CD4-positive, CD25-positive, alpha-beta regulatory T cell (primary cell): ENCODE measurements around the gene POLRMT. TPM values are rescaled to one million over a fixed set of nuclear protein-coding genes. Genes with fewer than 3 reads are reported as not detected.

Experiments used
- ATAC-seq, 2 donors: fragments of 150-1000 bp; cut with Tn5 transposase; one replicate each; pipeline ENCODE4 v1.10.0; 2021; ENCODE audit warnings: low read depth in 2 of 2, moderate number of reproducible peaks in 2 of 2, moderate library complexity in 1 of 2
- DNase-seq, 3 donors: peaks; one replicate each; pipeline versions ENCODE4 v3.0.0 to v3.0.0-alpha.2; 2012 to 2022; ENCODE audit warnings: mixed read lengths in 1 of 3
- H3K27ac ChIP-seq: one replicate; pipeline ENCODE4 v1.7.0; 2013; ENCODE audit warnings: mild to moderate bottlenecking, low read length; ENCODE audit not compliant: insufficient read depth, poor library complexity, severe bottlenecking
- H3K27me3 ChIP-seq: one replicate; pipeline ENCODE4 v1.7.0; 2013; ENCODE audit warnings: low read length; ENCODE audit not compliant: control insufficient read depth, insufficient read depth
- H3K36me3 ChIP-seq: one replicate; pipeline ENCODE4 v1.7.0; 2013; ENCODE audit warnings: mild to moderate bottlenecking, low read length, moderate library complexity; ENCODE audit not compliant: control insufficient read depth, insufficient read depth
- H3K4me1 ChIP-seq: 2 replicates; pipeline ENCODE4 v1.7.0; 2013; ENCODE audit warnings: mild to moderate bottlenecking, low read length; ENCODE audit not compliant: insufficient read depth, control insufficient read depth, poor library complexity, severe bottlenecking
- H3K4me3 ChIP-seq: one replicate; pipeline ENCODE4 v1.7.0; 2013; ENCODE audit warnings: low read depth, mild to moderate bottlenecking, low read length, moderate library complexity
- H3K9me3 ChIP-seq, 2 experiments: 1 replicate in 1 of 2; 2 replicates in 1 of 2; pipeline ENCODE4 v1.7.0; 2013; ENCODE audit warnings: low read length in 2 of 2, mild to moderate bottlenecking in 1 of 2, moderate library complexity in 1 of 2; ENCODE audit not compliant: control insufficient read depth in 2 of 2
- H3K27ac Mint-ChIP-seq, 3 donors: one replicate each; pipeline ENCODE4 v1.8.0; 2020 to 2022; ENCODE audit warnings: mild to moderate bottlenecking in 3 of 3, mixed read lengths in 3 of 3, moderate library complexity in 2 of 3
- H3K27me3 Mint-ChIP-seq: one replicate; pipeline ENCODE4 v1.8.0; 2022; ENCODE audit warnings: mild to moderate bottlenecking, mixed read lengths
- H3K36me3 Mint-ChIP-seq: one replicate; pipeline ENCODE4 v1.8.0; 2020; ENCODE audit warnings: mixed read lengths
- H3K4me1 Mint-ChIP-seq, 4 donors: one replicate each; pipeline ENCODE4 v1.8.0; 2020 to 2022; ENCODE audit warnings: mixed read lengths in 4 of 4, mild to moderate bottlenecking in 1 of 4
- H3K4me3 Mint-ChIP-seq, 4 donors: one replicate each; pipeline ENCODE4 v1.8.0; 2020 to 2022; ENCODE audit warnings: mild to moderate bottlenecking in 4 of 4, mixed read lengths in 4 of 4, moderate library complexity in 3 of 4
- H3K9me3 Mint-ChIP-seq, 7 donors: one replicate each; pipeline ENCODE4 v1.8.0; 2020 to 2022; ENCODE audit warnings: mixed read lengths in 7 of 7, mild to moderate bottlenecking in 3 of 7, moderate library complexity in 2 of 7
- polyA plus RNA-seq, 4 donors: library from polyadenylated mRNA; unstranded; fragments of 300-500 nt; fragmentation: Illumina TruSeq; gene quantifications; one replicate each; pipeline ENCODE4 v1.2.3, GENCODE V29; 2021
- total RNA-seq: library from RNA; stranded (reverse); gene quantifications from one replicate; pipeline ENCODE4 v1.2.3, GENCODE V29; 2022

Gene POLRMT
- total and polyA plus RNA-seq, 5 donors from 2014 or later, result 25.4 to 62.9 (median 35.8) TPM

DNA sequence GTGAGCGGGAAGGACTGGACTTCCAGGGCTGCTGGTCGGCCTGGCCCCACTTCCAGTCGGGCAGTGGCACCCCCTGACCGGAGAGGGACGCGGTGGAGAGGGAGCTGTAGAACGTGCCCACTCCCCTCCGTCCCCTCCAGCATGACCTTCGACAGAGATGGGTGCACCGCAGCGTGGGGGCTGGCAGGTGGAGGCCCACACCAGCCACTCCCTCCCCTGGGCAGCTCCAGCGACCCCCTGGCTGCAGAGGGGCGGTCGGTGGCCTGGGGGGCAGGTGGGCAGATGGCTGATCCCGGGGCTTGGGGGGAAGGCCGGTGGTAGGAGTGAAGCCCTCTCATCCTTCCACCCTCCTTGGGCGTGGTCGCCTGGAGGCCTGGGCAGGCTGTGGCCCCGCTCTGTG is 41.2 kb downstream of the POLRMT start:
- H3K4me3 Mint-ChIP-seq, result no peak overlapping the region
- H3K9me3 Mint-ChIP-seq, result no peaks in the 10 kb centered on the region
- H3K9me3 ChIP-seq, result no peaks in the 10 kb centered on the region
- no peak for ATAC-seq
- no peak overlapping the region for H3K27ac ChIP-seq
- H3K36me3 Mint-ChIP-seq, result no peaks in the 10 kb centered on the region
- H3K36me3 ChIP-seq, result no peaks in the 10 kb centered on the region
- peaks cover 22% of the 10 kb centered on the region for H3K4me1 ChIP-seq
- H3K27ac Mint-ChIP-seq, result peak overlapping the region in 1 of 3 donors; percentile 85
- peaks cover 0 to 12% (median 0%) of the 10 kb centered on the region in 4 donors for H3K4me1 Mint-ChIP-seq
- DNase-seq, result no peak
- H3K27me3 ChIP-seq, result no peaks in the 10 kb centered on the region
- no peak overlapping the region for H3K4me3 ChIP-seq
- peaks cover 12% of the 10 kb centered on the region for H3K27me3 Mint-ChIP-seq

DNA sequence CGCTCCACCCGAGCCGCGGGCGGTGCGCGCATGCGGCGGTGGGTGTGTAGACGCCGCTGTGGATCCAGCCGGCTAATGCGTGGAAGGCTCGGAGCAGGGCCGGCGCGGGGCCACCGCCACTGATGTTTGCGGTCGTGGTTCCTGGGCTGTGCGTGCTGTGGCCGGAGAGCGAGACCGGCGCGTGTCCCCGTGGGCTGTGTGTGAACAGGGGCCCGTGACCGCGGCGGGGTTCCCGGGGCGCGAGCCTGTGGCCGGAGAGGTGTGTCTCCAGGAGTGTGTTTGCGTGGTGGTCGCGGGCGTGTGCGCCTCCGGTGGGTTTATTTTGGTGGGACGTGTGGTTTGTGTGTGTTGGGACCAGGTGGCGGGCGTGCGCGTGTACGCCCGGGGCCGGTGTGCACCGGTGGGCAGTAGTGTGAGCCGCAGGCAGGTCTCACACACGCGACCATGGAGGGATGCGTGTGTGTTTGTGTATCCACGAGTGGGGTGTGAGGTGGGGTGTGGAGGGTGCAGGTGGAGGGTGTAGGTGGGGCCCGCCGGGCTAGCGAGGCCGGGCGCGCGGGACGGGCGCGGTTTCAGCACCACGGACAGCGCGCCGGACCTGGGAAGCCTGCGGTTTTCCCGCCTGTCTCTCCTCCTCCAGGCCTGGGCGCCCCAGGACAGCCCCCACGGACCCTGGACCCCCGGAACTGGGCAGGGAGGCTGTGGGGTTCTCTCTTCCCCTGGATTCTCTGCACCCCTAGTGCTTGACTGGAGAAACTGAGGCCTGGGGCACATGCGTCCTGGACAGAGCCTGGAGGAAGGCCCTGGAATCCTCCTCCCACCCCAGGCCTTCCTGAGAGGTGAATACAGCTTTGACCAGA is 42.0 kb downstream of the POLRMT start:
- Histone ChIP-seq H3K9me3 (no peaks in the 10 kb centered on the region), H3K4me1 (peaks cover 22% of the 10 kb centered on the region), H3K27me3 (no peaks in the 10 kb centered on the region), H3K27ac (no peak overlapping the region), H3K36me3 (no peaks in the 10 kb centered on the region), H3K4me3 (no peak overlapping the region)
- Mint-ChIP-seq H3K4me3 (peak overlapping the region in 1 of 4 donors; percentile 43), H3K27ac (no peak overlapping the region), H3K4me1 (peaks cover 0 to 12% (median 0%) of the 10 kb centered on the region in 4 donors), H3K9me3 (no peaks in the 10 kb centered on the region), H3K36me3 (no peaks in the 10 kb centered on the region), H3K27me3 (peaks cover 19% of the 10 kb centered on the region)
- ATAC-seq (no peak), DNase-seq (no peak)

DNA sequence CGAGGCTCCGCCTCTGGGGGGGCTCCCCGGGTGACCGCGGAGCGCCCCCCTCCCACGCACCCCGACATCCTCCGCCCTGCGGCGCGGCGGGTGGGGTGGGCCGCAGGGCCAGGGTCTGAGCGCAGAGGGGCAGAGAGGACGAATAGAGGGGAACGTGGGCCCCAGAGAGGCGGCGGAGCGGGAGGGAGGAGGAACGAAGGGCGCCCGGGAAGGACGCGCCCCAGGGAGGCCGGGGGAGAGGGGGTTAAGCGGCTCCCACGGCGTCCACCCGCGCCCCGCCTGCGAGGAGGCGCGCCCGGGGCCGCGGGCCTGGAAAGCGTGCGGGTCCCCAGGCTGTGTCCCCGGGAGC is 42.6 kb downstream of the POLRMT start:
- Mint-ChIP-seq H3K4me1 (peaks cover 0 to 12% (median 0%) of the 10 kb centered on the region in 4 donors), H3K27ac (no peak overlapping the region), H3K27me3 (peaks cover 24% of the 10 kb centered on the region), H3K9me3 (no peaks in the 10 kb centered on the region), H3K36me3 (no peaks in the 10 kb centered on the region), H3K4me3 (no peak overlapping the region)
- Histone ChIP-seq H3K4me1 (peaks cover 22% of the 10 kb centered on the region), H3K9me3 (no peaks in the 10 kb centered on the region), H3K27me3 (no peaks in the 10 kb centered on the region), H3K36me3 (no peaks in the 10 kb centered on the region), H3K4me3 (no peak overlapping the region), H3K27ac (no peak overlapping the region)
- DNase-seq (no peak), ATAC-seq (no peak)

DNA sequence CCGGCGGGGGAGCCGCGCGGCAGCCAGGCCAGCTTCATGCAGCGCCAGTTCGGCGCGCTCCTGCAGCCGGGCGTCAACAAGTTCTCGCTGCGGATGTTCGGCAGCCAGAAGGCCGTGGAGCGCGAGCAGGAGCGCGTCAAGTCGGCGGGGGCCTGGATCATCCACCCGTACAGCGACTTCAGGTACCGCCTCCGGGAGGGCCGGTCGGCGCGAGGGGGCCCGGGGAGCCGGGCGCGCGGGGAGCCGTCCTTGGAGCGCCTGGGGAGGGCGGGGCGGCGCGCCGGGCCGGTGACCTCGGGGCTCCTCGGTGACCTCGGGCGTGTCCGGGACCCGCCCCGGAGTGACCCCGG is 43.0 kb downstream of the POLRMT start:
- peaks cover 22% of the 10 kb centered on the region for H3K4me1 ChIP-seq
- peak in 1 of 3 donors; percentile 57 for DNase-seq
- no peaks in the 10 kb centered on the region for H3K36me3 Mint-ChIP-seq
- peaks cover 24% of the 10 kb centered on the region for H3K27me3 Mint-ChIP-seq
- no peak overlapping the region for H3K27ac Mint-ChIP-seq
- no peaks in the 10 kb centered on the region for H3K27me3 ChIP-seq
- H3K4me3 Mint-ChIP-seq, result peak overlapping the region in 1 of 4 donors; percentile 36
- no peak overlapping the region for H3K27ac ChIP-seq
- peak in 1 of 2 donors; percentile 37 for ATAC-seq
- no peaks in the 10 kb centered on the region for H3K9me3 ChIP-seq
- H3K4me1 Mint-ChIP-seq, result peaks cover 0 to 12% (median 0%) of the 10 kb centered on the region in 4 donors
- no peaks in the 10 kb centered on the region for H3K36me3 ChIP-seq
- no peak overlapping the region for H3K4me3 ChIP-seq
- no peaks in the 10 kb centered on the region for H3K9me3 Mint-ChIP-seq

DNA sequence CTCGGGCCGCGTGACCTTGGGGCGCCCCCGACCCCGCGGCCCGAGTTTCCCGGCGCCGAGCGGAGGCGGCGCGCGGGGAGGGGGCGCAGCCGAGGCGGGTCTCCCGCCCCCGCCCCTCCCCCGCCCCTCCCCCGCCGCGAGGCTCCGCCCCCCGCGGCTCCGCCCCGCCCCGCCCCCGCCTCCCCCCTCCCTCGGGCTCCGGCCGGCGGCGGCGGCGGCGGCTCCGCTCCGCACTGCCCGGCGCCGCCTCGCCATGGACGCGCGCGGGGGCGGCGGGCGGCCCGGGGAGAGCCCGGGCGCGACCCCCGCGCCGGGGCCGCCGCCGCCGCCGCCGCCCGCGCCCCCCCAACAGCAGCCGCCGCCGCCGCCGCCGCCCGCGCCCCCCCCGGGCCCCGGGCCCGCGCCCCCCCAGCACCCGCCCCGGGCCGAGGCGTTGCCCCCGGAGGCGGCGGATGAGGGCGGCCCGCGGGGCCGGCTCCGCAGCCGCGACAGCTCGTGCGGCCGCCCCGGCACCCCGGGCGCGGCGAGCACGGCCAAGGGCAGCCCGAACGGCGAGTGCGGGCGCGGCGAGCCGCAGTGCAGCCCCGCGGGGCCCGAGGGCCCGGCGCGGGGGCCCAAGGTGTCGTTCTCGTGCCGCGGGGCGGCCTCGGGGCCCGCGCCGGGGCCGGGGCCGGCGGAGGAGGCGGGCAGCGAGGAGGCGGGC is 43.5 kb downstream of the POLRMT start, which contains the start of gene HCN2:
Gene HCN2, plus strand, starts transcription at position 189 of the 703 bp plus-strand sequence. Its CDS starts 65 bp downstream, at position 254.
- Histone ChIP-seq H3K36me3 (no peaks in the 10 kb centered on the region), H3K4me1 (peaks cover 22% of the 10 kb centered on the region), H3K27me3 (no peaks in the 10 kb centered on the region), H3K4me3 (no peak within 1 kb of the TSS), H3K27ac (no peak within 1 kb of the TSS), H3K9me3 (no peaks in the 10 kb centered on the region)
- DNase-seq (no peak), ATAC-seq (no peak)
- peaks cover 24% of the 10 kb centered on the region for H3K27me3 Mint-ChIP-seq
- no peaks in the 10 kb centered on the region for H3K36me3 Mint-ChIP-seq
- peak within 1 kb of the TSS in 3 of 4 donors; percentile 15 to 70 (median 50) for H3K4me3 Mint-ChIP-seq
- peaks cover 0 to 14% (median 0%) of the 10 kb centered on the region in 4 donors for H3K4me1 Mint-ChIP-seq
- H3K27ac Mint-ChIP-seq, result no peak within 1 kb of the TSS
- no peaks in the 10 kb centered on the region for H3K9me3 Mint-ChIP-seq

DNA sequence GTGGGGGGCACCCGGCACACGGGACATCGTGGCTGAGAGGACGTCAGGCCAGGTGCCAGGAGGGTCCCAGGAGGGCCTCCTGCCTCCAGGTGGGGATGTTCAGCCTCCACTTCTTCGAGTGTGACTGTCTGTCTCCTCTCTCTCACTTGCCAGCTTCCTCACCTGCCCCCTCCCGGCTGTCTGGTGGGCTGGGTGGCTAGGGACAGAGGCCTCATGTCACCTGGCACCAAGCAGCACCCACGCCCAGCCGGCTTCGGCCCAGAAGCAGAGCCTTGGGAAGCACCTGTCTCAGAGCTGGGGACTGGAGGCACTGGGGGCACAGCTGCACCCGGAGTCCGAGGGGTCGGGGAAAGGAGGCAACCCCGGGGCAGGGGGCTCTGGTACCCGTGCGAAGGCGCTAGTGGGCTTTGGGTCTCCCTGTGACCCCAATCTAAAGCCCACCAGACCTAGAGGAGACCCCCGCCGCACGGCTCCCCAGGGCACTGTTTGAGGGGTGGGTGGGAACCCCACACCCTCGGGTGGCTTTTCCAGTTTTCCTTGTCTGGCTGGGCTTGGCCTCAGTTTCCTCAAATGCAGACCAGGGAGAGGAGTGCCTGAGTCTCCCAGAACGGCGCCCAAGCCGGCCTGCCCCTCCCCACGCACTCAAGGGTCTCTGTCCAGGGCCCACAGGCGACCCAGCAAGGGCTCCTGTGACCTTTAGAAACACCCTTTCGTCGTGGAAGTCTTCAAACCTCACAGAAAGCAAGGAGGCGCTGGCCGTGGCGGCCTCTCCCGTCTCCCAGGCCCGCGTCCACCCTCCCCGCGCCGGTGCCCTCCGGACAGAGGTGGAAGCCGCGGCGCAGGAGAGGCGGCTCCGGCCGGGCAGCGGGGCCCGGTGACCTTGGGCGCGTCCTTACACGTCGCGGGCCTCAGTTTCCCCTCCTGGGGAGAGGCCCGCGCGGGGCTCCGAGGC is 44.3 kb downstream of the POLRMT start:
- peaks cover 0 to 14% (median 0%) of the 10 kb centered on the region in 4 donors for H3K4me1 Mint-ChIP-seq
- H3K36me3 ChIP-seq, result no peaks in the 10 kb centered on the region
- H3K9me3 Mint-ChIP-seq, result no peaks in the 10 kb centered on the region
- H3K27ac Mint-ChIP-seq, result no peak overlapping the region
- H3K27me3 ChIP-seq, result no peaks in the 10 kb centered on the region
- no peaks in the 10 kb centered on the region for H3K9me3 ChIP-seq
- peaks cover 24% of the 10 kb centered on the region for H3K27me3 Mint-ChIP-seq
- peaks cover 25% of the 10 kb centered on the region for H3K4me1 ChIP-seq
- H3K36me3 Mint-ChIP-seq, result no peaks in the 10 kb centered on the region
- peak overlapping the region in 3 of 4 donors; percentile 15 to 70 (median 50) for H3K4me3 Mint-ChIP-seq
- ATAC-seq (no peak), DNase-seq (no peak)
- H3K4me3 ChIP-seq, result no peak overlapping the region
- no peak overlapping the region for H3K27ac ChIP-seq

DNA sequence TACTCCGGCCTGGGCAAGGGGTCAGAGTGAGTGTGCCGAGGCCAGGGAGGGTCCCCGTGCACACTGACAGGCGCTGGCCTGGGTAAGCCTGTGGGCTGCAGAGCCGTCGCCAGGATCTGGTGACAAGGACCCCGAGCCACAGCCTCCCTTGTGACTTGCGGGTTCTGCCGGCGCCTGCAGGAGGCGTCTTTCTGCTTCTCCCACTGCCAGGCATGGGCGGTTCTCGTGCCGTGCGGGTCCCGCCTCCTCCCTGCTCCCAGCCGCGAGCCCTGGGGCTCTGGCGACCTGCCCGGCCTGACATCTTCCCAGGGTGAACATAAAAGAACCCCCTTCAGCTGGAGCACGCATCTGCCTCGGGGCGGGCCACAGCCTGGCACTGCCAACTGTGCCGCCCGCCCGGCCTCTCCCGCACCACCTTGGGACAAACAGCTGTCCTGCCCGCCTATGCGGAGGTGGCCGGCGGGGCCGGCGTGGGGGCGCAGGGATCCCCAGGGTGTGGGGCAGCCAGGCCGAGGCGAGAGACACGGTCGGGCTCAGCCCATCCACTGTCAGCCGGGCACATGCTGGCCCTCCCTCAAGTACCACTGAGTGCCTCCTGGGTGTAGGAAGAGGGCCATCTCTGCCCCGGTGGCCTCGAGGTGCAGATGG is 45.1 kb downstream of the POLRMT start:
- Mint-ChIP-seq H3K27ac (no peak overlapping the region), H3K4me1 (peaks cover 0 to 16% (median 0%) of the 10 kb centered on the region in 4 donors), H3K27me3 (peaks cover 17% of the 10 kb centered on the region), H3K4me3 (peak overlapping the region in 1 of 4 donors; percentile 7), H3K9me3 (no peaks in the 10 kb centered on the region), H3K36me3 (no peaks in the 10 kb centered on the region)
- H3K27me3 ChIP-seq, result no peaks in the 10 kb centered on the region
- ATAC-seq, result peak; percentile 36 to 42
- H3K9me3 ChIP-seq, result no peaks in the 10 kb centered on the region
- peak; percentile 35 to 64 (median 37) for DNase-seq
- H3K4me1 ChIP-seq, result peaks cover 25% of the 10 kb centered on the region
- H3K27ac ChIP-seq, result no peak overlapping the region
- peaks cover under 1% of the 10 kb centered on the region for H3K36me3 ChIP-seq
- no peak overlapping the region for H3K4me3 ChIP-seq
